Breast epithelium (tissue), 3 donors: ENCODE data around the gene KLHL40.

Experiments used
- POLR2A ChIP-seq: fragments of 450-650 bp; IDR thresholded peaks from one replicate; pipeline ENCODE4 v1.6.1; 2016; ENCODE audit warnings: antibody characterized with exemption, mild to moderate bottlenecking, moderate library complexity
- TF ChIP-seq, protein P1 (sequence below), 3 donors: fragments of 450-650 bp; IDR thresholded peaks; one replicate each; pipeline ENCODE4 v1.5.1; 2016 to 2017; ENCODE audit warnings: antibody characterized with exemption in 3 of 3, mild to moderate bottlenecking in 3 of 3, moderate library complexity in 3 of 3

DNA sequence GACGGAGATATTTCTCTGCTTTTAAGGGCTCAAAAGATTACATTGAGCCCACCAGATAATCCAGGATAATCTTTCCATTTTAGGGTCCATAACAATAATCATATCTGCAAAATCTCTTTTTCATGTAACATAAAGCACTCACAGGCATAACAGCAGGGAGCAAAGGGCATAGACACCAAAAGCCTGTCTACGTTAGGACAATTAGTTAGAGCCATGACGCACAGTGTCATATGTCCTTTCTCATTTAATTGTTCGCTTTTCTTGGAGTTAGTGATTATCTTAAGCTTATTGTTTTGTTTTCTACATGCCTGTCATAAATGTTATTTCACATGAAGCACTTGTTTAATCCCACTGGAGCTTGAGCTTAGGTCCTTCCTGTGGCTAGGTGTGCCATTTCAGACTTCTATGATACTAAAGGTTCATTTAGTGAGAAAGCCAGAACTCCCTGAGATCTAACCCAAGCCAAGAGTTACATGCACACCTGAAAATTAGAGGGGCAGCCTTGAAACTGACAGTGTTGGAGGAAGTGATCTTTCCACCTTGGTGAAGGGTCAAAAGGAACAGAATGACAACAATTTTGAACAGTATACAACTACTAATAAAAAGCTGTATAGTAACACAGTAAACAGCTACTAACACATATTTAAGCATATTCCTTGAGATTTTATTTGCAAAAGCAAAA, 29.0 kb downstream of the KLHL40 start:
- TF ChIP-seq, protein P1, sequence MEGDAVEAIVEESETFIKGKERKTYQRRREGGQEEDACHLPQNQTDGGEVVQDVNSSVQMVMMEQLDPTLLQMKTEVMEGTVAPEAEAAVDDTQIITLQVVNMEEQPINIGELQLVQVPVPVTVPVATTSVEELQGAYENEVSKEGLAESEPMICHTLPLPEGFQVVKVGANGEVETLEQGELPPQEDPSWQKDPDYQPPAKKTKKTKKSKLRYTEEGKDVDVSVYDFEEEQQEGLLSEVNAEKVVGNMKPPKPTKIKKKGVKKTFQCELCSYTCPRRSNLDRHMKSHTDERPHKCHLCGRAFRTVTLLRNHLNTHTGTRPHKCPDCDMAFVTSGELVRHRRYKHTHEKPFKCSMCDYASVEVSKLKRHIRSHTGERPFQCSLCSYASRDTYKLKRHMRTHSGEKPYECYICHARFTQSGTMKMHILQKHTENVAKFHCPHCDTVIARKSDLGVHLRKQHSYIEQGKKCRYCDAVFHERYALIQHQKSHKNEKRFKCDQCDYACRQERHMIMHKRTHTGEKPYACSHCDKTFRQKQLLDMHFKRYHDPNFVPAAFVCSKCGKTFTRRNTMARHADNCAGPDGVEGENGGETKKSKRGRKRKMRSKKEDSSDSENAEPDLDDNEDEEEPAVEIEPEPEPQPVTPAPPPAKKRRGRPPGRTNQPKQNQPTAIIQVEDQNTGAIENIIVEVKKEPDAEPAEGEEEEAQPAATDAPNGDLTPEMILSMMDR (IDR thresholded peaks at IDR 0.05), result no peak
- TF ChIP-seq POLR2A, result no peak
